ENCODE results near the gene CHP1.
"Not testable (repeated sequence)": the region's sequence is repeated elsewhere in the genome, so short reads cannot be mapped to it uniquely, and the experiment has no call there.

The CHP1 gene

DNA sequence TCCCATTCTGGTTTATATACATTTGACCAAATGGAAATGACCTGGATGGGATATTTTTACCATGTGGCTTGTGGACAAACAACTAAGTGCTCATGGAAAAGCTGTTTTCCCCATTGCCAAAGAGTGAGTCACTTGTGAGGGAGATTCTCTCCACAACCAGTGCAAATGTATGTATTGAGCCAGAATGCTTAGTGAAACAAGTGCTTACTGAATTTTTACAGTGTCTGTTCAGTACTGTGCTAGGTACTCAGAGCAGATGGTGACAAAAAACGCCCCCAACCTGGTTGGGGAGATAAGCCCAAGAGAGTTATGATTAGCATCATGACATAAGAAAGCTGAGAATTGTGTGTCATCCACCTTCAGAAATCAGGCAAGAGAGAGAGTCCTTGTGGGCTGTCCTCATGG, 2.3 kb downstream of the CHP1 start:
- Histone ChIP-seq H3K4me3 (ENCODE audit: low read length) (no peak overlapping the region), H3K4me1 (ENCODE audit: insufficient read depth, low read length) (peaks cover 7% of the 10 kb centered on the region), H3K27me3 (ENCODE audit: insufficient read depth, low read length) (no peaks in the 10 kb centered on the region), H3K9me3 (ENCODE audit: low read length) (no peaks in the 10 kb centered on the region), H2AFZ (ENCODE audit: low read depth, low read length) (no peak overlapping the region), H3K36me3 (ENCODE audit: insufficient read depth, low read length) (no peaks in the 10 kb centered on the region)

DNA sequence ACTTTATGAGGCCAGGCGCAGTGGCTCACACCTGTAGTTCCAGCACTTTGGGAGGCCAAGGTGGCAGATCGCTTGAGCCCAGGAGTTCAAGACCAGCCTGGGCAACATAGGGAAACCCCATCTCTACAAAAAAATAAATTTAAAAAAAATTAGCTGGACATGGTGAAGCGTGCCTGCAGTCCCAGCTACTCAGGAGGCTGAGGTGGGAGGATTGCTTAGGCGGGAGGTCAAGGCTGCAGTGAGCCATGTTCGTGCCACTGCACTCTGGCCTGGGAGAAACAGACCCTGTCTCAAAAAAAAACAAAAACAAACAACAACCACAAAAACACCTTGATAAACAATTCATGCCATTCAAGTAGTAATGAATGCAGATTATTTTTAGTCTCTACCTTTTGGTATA, 4.2 kb downstream of the CHP1 start:
- not testable (repeated sequence) for H3K4me3 ChIP-seq (ENCODE audit: low read length)

DNA sequence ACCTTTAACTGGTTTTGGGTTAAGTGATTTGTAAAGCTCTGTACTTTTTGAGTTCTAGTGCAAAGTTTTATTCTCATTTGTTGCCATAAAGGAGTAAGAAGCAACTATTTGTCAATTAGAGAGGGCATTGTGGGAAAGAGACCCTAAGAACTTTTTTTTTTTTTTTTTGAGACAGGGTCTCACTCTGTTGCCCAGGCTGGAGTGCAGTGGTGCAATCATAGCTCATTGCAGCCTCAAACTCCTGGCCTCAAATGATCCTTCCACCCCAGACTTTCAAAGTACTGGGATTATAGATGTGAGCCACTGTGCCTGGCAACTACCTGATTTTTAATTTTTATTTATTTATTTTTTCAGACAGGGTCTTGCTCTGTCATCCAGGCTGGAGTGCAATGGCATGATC, 4.9 kb downstream of the CHP1 start:
- H3K4me3 ChIP-seq (ENCODE audit: low read length), result no peak overlapping the region
- no peaks in the 10 kb centered on the region for H3K27me3 ChIP-seq (ENCODE audit: insufficient read depth, low read length)
- no peak overlapping the region for H2AFZ ChIP-seq (ENCODE audit: low read depth, low read length)
- no peaks in the 10 kb centered on the region for H3K36me3 ChIP-seq (ENCODE audit: insufficient read depth, low read length)
- peaks cover 7% of the 10 kb centered on the region for H3K4me1 ChIP-seq (ENCODE audit: insufficient read depth, low read length)
- H3K9me3 ChIP-seq (ENCODE audit: low read length), result no peaks in the 10 kb centered on the region

More for the DNA sequence above, 4.2 kb downstream of the CHP1 start:
- H3K9me3 ChIP-seq (ENCODE audit: low read length); H3K36me3 ChIP-seq (ENCODE audit: insufficient read depth, low read length); H2AFZ ChIP-seq (ENCODE audit: low read depth, low read length); H3K27me3 ChIP-seq (ENCODE audit: insufficient read depth, low read length); H3K4me1 ChIP-seq (ENCODE audit: insufficient read depth, low read length): not testable (repeated sequence)

DNA sequence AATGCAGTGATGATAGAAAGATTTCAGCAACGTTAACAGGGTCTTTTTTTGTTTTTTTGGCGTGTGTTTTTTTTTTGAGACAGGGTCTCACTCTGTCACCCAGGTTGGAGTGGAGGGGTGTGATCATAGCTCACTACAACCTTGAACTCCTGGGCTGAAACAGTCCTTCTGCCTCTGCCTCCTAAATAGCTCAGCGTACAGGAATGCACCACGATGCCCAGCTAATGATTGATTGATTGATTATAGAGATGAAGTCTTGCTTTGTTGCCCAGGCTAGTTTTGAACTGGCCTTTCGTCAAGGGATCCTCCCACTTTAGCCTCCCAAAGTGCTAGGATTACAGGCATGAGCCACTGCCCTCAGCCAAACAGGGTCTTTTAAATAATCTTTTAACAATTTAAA, 7.0 kb downstream of the CHP1 start:
- no peaks in the 10 kb centered on the region for H3K4me1 ChIP-seq (ENCODE audit: insufficient read depth, low read length)
- no peak overlapping the region for H3K4me3 ChIP-seq (ENCODE audit: low read length)
- H3K9me3 ChIP-seq (ENCODE audit: low read length), result no peaks in the 10 kb centered on the region
- H3K36me3 ChIP-seq (ENCODE audit: insufficient read depth, low read length), result peaks cover 5% of the 10 kb centered on the region
- H3K27me3 ChIP-seq (ENCODE audit: insufficient read depth, low read length), result no peaks in the 10 kb centered on the region
- no peak overlapping the region for H2AFZ ChIP-seq (ENCODE audit: low read depth, low read length)

DNA sequence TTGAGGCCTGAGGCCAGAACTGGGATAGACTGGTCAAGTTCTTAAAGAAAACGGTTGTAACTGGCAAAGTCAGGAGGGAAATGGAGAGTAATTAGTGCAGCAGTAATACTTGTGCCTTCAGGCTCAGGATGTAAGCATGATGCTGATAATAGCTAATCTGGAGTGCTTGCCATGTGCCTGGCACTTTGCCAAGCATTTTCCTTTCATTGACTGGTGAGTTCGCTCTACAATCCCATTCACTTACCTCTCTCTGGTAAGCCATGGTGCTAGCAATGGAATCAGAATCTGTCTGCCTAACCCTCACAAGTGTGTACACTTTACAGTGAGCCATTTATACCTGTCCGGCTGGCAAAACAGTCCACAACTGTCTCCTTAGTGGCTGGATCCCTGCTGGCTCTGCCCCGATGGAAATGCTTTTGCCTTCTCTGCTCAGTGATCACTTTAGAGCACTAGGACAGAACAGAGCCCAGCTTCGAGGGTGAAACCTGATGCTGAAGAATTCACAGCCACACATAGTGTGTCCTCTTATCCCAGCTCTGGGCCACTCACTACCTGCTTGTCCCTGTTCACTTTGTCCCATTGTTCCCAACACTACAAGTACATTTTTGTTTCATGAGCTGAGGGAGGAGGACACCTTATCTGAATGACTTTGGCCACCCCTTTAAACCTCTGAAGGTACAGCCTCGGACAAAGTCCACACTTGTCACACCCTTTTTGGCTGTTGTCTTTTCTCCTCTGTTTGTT, 10.3 kb downstream of the CHP1 start:
- no peak overlapping the region for H3K4me3 ChIP-seq (ENCODE audit: low read length)
- peaks cover 17% of the 10 kb centered on the region for H3K36me3 ChIP-seq (ENCODE audit: insufficient read depth, low read length)
- H2AFZ ChIP-seq (ENCODE audit: low read depth, low read length), result no peak overlapping the region
- H3K9me3 ChIP-seq (ENCODE audit: low read length), result no peaks in the 10 kb centered on the region
- no peaks in the 10 kb centered on the region for H3K27me3 ChIP-seq (ENCODE audit: insufficient read depth, low read length)
- H3K4me1 ChIP-seq (ENCODE audit: insufficient read depth, low read length), result no peaks in the 10 kb centered on the region

DNA sequence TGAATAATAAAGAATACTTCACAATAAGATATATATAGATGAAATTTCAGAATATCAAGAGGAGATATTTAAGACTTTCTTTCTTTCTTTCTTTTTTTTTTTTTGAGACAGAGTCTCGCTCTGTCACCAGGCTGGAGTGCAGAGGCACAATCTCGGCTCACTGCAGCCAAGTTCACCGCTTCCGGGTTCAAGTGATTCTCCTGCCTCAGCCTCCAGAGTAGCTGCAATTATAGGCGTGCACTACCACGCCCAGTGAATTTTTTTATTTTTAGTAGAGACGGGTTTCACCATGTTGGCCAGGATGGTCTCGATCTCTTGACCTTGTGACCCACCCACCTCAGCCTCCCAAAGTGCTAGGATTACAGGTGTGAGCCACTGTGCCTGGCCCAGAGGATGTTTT, 19.7 kb downstream of the CHP1 start:
- not testable (repeated sequence) for H2AFZ ChIP-seq (ENCODE audit: low read depth, low read length); H3K9me3 ChIP-seq (ENCODE audit: low read length); H3K36me3 ChIP-seq (ENCODE audit: insufficient read depth, low read length); H3K4me3 ChIP-seq (ENCODE audit: low read length); H3K4me1 ChIP-seq (ENCODE audit: insufficient read depth, low read length); H3K27me3 ChIP-seq (ENCODE audit: insufficient read depth, low read length)

DNA sequence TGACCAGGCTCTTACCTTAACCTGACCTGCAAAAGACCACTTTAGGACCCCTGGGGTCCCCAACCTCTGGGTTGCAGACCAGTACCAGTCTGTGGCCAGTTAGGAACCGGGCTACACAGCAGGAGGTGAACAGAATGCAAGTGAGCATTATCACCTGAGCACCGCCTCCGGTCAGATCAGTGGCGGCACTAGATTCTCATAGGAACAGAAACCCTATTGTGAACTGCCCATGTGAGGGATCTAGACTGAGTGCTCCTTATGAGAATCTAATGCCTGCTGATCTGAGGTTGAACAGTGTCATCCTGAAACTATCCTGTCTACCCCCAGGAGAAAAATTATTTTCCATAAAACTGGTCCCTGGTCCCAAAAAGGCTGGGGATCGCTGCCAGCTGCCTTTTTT, 20.3 kb downstream of the CHP1 start:
- no peaks in the 10 kb centered on the region for H3K27me3 ChIP-seq (ENCODE audit: insufficient read depth, low read length)
- no peaks in the 10 kb centered on the region for H3K4me1 ChIP-seq (ENCODE audit: insufficient read depth, low read length)
- H3K9me3 ChIP-seq (ENCODE audit: low read length), result no peaks in the 10 kb centered on the region
- H2AFZ ChIP-seq (ENCODE audit: low read depth, low read length), result no peak overlapping the region
- no peak overlapping the region for H3K4me3 ChIP-seq (ENCODE audit: low read length)
- peaks cover 7% of the 10 kb centered on the region for H3K36me3 ChIP-seq (ENCODE audit: insufficient read depth, low read length)

DNA sequence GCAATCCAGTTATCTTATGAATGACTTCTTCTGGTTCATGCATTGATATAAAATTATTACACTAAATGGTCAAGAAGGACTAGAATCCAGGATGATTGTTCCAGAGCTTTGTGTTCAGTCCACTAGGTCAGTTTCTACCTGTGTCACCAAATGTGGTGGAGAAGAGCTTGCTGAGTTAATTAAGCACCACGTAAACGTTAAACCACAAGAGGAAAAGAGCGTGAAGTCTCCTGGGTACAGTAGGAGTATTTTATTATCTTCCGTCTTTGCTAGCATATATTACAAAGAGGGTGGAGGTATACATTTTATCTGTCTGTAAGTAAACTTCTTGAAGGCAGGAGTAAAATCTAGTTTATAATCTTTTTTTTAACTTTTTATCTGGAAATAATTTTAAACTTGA, 23.5 kb downstream of the CHP1 start:
- H3K36me3 ChIP-seq (ENCODE audit: insufficient read depth, low read length), result peaks cover 8% of the 10 kb centered on the region
- no peak overlapping the region for H2AFZ ChIP-seq (ENCODE audit: low read depth, low read length)
- H3K4me3 ChIP-seq (ENCODE audit: low read length), result no peak overlapping the region
- H3K4me1 ChIP-seq (ENCODE audit: insufficient read depth, low read length), result no peaks in the 10 kb centered on the region
- no peaks in the 10 kb centered on the region for H3K9me3 ChIP-seq (ENCODE audit: low read length)
- no peaks in the 10 kb centered on the region for H3K27me3 ChIP-seq (ENCODE audit: insufficient read depth, low read length)

DNA sequence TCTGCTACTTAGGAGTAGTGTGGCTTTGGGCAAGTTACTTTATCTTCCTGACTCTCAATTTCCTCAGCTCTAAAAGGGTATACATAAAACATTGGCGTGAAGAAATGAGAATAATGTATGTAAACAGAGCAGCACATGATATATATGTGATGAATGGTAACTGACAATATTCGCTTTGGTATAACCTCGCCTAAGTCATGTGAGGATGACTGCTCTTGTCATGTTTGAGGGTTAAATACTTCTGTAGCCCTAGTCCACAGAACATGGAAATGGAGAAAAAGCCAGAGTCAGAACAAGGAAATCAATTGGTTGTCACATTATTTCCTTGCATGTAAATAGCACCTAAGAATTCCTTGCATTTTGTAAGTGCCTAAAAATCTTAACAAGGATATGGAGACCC, 25.0 kb downstream of the CHP1 start:
- H3K36me3 ChIP-seq (ENCODE audit: insufficient read depth, low read length), result peaks cover 8% of the 10 kb centered on the region
- no peak overlapping the region for H3K4me3 ChIP-seq (ENCODE audit: low read length)
- no peaks in the 10 kb centered on the region for H3K27me3 ChIP-seq (ENCODE audit: insufficient read depth, low read length)
- H3K9me3 ChIP-seq (ENCODE audit: low read length), result no peaks in the 10 kb centered on the region
- no peak overlapping the region for H2AFZ ChIP-seq (ENCODE audit: low read depth, low read length)
- H3K4me1 ChIP-seq (ENCODE audit: insufficient read depth, low read length), result no peaks in the 10 kb centered on the region

DNA sequence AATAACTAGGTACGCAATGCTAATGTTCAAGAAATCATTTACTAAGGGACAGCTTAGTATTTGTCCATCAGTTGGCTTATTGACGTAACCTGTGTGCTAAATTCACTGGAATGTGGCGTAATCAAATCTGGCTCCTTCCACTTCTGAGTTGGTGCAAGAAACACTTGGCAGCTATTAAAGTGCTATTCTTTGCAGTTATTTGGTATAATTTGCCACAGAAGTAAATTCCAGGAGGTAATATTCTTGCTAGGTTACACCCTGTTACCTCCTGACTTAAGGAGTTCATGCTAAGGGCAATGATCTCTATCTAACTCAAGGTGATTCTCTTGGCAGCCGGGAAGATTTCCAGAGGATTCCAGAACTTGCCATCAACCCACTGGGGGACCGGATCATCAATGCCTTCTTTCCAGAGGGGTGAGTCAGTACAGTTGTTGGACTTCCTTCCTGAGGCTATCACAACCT, 25.5 kb downstream of the CHP1 start:
- Histone ChIP-seq H3K36me3 (ENCODE audit: insufficient read depth, low read length) (peaks cover 8% of the 10 kb centered on the region), H3K27me3 (ENCODE audit: insufficient read depth, low read length) (no peaks in the 10 kb centered on the region), H3K4me3 (ENCODE audit: low read length) (no peak overlapping the region), H3K9me3 (ENCODE audit: low read length) (no peaks in the 10 kb centered on the region), H3K4me1 (ENCODE audit: insufficient read depth, low read length) (no peaks in the 10 kb centered on the region), H2AFZ (ENCODE audit: low read depth, low read length) (no peak overlapping the region)

DNA sequence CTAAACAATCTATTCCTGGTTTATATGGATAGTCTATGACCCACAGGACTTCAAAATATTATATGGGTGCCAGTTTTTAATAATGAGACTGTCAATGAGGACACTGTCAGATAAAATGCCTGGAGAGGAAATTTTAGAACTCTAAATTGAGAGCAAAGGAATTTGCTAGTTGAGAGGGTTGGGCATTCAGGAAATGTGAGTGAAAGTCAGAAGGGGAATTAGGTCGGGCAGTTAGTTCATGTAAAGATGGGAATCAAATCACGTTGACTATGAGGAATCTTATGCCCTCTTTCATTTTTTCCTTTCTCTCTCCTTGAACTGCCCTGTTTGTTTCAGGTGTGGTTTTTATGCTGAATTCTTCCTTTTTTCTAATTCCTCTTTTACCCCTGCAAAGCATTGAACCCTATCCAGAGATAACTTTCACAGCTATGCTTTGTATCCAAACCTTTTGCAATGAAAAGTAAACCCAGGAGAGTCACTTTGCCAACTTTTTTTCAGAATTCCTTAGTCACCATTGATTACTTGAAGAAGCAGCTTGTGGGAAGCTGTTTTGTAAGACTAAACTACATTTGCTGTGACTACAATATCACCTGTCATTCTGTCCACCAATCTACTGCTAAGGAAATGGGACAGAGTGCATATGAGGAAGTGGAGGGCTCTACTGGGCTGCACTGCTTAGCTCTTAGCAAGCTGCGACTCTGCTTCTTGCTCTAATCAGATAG, 27.8 kb downstream of the CHP1 start:
- Histone ChIP-seq H3K9me3 (ENCODE audit: low read length) (no peaks in the 10 kb centered on the region), H3K4me3 (ENCODE audit: low read length) (no peak overlapping the region), H3K27me3 (ENCODE audit: insufficient read depth, low read length) (no peaks in the 10 kb centered on the region), H2AFZ (ENCODE audit: low read depth, low read length) (no peak overlapping the region), H3K36me3 (ENCODE audit: insufficient read depth, low read length) (peaks cover 21% of the 10 kb centered on the region), H3K4me1 (ENCODE audit: insufficient read depth, low read length) (no peaks in the 10 kb centered on the region)

DNA sequence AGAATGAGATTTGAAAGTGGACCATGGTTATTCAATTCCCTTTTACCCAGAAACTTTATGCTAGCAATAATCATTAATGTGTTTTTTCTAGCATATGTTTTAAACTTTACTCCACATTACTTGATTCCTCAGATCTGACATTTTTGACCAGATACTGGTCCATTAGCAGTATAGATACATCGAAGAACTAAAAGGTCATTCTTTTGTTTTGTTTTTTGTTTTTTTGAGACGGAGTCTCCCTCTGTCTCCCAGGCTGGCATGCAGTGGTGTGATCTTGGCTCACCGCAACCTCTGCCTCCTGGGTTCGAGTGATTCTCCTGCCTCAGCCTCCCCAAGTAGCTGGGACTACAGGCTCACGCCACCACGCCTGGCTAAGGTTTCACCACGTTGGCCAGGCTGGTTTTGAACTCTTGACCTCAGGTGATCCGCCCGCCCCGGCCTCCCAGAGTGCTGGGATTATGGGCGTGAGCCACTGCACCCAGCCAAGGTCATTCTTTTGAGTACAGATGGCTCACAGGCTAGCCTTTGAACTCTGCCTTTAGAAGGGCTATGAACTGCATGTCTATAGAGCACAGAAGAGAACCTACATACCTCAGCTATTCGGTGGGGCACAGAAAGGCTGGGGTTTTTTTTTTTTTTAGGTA, 28.6 kb downstream of the CHP1 start:
- H3K4me3 ChIP-seq (ENCODE audit: low read length), result no peak overlapping the region
- no peak overlapping the region for H2AFZ ChIP-seq (ENCODE audit: low read depth, low read length)
- no peaks in the 10 kb centered on the region for H3K27me3 ChIP-seq (ENCODE audit: insufficient read depth, low read length)
- H3K9me3 ChIP-seq (ENCODE audit: low read length), result no peaks in the 10 kb centered on the region
- H3K36me3 ChIP-seq (ENCODE audit: insufficient read depth, low read length), result peaks cover 28% of the 10 kb centered on the region
- no peaks in the 10 kb centered on the region for H3K4me1 ChIP-seq (ENCODE audit: insufficient read depth, low read length)

DNA sequence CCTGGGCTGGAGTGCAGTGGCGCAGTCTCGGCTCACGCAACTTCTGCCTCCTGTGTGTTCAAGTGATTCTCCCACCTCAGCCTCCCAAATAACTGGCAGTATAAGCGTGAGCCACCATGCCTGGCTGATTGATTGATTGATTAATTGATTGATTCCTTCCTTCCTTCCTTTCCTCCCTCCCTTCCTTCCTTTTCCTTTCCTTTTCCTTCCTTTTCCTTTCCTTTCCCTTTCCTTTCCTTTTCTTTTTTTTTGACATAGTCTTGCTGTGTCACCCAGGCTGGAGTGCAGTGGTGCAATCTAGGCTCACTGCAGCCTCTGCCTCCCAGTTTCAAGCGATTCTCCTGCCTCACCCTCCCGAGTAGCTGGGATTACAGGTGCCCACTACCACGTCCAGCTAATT, 29.9 kb downstream of the CHP1 start:
- H3K4me1 ChIP-seq (ENCODE audit: insufficient read depth, low read length); H3K27me3 ChIP-seq (ENCODE audit: insufficient read depth, low read length); H3K9me3 ChIP-seq (ENCODE audit: low read length); H3K4me3 ChIP-seq (ENCODE audit: low read length); H2AFZ ChIP-seq (ENCODE audit: low read depth, low read length): not testable (repeated sequence)
- H3K36me3 ChIP-seq (ENCODE audit: insufficient read depth, low read length), result peaks cover 30% of the 10 kb centered on the region

Measured in neuron (in vitro differentiated cells).